ENCODE measurements around the gene MMP24. TPM values are rescaled to one million over a fixed set of nuclear protein-coding genes. Genes with fewer than 3 reads are reported as not detected.
A peak's percentile ranks its signal among the peaks of the same experiment; 100 is the strongest.

Gene MMP24
- total and polyA plus RNA-seq, 8 donors: 2.0 to 7.3 (median 5.0) TPM

DNA sequence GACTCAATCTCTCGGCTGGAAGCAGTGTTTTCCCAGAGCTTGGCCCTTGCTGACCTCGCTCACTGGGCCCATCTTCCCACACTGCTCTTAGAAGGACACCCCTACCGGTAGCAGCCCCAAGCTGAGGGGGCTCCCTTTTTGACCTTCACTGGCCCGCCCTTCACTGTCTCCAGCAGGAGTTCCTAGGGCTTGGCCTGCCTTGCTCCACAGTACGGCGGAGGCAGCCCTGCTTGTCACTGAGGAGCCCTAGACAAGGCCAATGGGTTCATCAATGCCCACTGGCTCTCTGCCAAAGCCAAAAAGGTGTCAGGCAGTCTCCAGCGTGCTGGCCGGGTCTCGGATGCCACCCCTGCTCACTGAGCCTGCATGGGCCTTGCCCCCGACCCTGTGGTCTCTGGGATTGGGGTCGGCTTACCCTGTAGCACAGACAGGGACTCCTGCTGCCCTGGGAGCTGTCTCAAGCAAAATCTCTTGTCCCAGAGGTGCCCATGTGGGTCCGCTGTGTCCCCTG, 49.3 kb downstream of the MMP24 start:
- H3K9me3 ChIP-seq: no peaks in the 10 kb centered on the region
- H3K4me1 ChIP-seq: peaks cover 0 to 14% (median 6%) of the 10 kb centered on the region in 3 donors
- ATAC-seq: no peak
- TF ChIP-seq, protein P1, sequence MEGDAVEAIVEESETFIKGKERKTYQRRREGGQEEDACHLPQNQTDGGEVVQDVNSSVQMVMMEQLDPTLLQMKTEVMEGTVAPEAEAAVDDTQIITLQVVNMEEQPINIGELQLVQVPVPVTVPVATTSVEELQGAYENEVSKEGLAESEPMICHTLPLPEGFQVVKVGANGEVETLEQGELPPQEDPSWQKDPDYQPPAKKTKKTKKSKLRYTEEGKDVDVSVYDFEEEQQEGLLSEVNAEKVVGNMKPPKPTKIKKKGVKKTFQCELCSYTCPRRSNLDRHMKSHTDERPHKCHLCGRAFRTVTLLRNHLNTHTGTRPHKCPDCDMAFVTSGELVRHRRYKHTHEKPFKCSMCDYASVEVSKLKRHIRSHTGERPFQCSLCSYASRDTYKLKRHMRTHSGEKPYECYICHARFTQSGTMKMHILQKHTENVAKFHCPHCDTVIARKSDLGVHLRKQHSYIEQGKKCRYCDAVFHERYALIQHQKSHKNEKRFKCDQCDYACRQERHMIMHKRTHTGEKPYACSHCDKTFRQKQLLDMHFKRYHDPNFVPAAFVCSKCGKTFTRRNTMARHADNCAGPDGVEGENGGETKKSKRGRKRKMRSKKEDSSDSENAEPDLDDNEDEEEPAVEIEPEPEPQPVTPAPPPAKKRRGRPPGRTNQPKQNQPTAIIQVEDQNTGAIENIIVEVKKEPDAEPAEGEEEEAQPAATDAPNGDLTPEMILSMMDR (IDR thresholded peaks at IDR 0.05): no peak
- H3K36me3 ChIP-seq: peaks cover 5 to 31% (median 19%) of the 10 kb centered on the region in 3 donors
- no peak for FAIRE-seq
- peak in 1 of 6 donors; percentile 37 for DNase-seq
- no peaks in the 10 kb centered on the region for H3K27me3 ChIP-seq
- intact Hi-C loops (cut with DNase I): loop anchor here in 1 of 3 donors (10.0 kb wide), 1 partner anchor 431 kb away; no protein-coding TSS in a partner anchor
- H3K4me3 ChIP-seq: no peak overlapping the region
- H3K27ac ChIP-seq: peak overlapping the region in 1 of 4 donors; percentile 98
- WGBS, 2 donors: 75 to 81% methylated on average over 12 of the region's 12 CpGs

DNA sequence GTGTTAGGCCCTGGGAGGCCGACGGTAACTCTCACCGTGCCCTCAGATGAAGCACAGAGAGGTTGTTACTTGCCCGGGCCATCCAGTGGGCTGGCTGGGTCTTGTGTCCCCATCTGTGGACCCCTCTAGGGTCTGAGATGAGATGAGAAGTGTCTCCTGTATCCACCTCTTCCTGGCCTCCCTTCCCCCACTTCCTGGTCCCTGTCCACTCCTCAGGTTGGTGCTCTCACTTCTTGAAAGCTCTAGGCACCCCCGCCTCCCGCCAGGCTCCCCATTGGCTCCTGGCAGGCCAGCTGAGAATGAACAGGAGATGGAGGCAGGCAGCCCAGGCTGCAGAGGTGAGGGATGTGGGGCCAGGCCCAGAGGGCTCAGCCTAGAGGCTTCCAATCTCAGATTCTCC, 49.9 kb downstream of the MMP24 start:
- WGBS, 2 donors: 86 to 92% methylated on average over 6 of the region's 6 CpGs
- no peak for ATAC-seq
- intact Hi-C loops (cut with DNase I): loop anchor here in 1 of 3 donors (10.0 kb wide), 1 partner anchor 432 kb away; no protein-coding TSS in a partner anchor
- Histone ChIP-seq H3K4me3 (peak overlapping the region in 2 of 4 donors; percentile 64 to 78), H3K9me3 (no peaks in the 10 kb centered on the region), H3K27me3 (no peaks in the 10 kb centered on the region), H3K27ac (peak overlapping the region in 1 of 4 donors; percentile 98), H3K4me1 (peaks cover 0 to 14% (median 6%) of the 10 kb centered on the region in 3 donors), H3K36me3 (peaks cover 5 to 25% (median 19%) of the 10 kb centered on the region in 3 donors)
- TF ChIP-seq, protein P1 (IDR thresholded peaks at IDR 0.05): no peak
- no peak for FAIRE-seq
- DNase-seq: no peak

DNA sequence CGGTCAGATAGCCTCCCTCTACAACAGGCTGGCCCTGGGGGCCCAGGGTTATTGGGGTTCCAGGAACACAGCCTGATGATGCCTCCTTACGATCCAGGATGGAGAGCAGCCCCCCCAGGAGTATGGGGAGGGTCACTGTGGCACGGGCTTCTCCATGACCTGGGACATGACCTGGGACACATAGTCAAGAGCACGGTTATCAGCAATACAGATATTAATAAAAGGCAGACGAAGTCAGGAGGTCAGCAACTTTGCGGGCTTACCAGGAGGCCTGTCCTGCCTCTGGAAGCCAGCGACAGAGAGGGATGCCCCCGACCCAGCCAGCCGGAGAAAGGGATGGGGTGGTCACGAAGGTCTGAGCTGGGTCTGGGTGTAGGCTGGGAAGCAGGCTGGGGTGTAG, 50.6 kb downstream of the MMP24 start:
- peak in 1 of 4 donors; percentile 18 for ATAC-seq
- Histone ChIP-seq H3K27me3 (no peaks in the 10 kb centered on the region), H3K4me3 (peak overlapping the region; percentile 64 to 78 (median 74)), H3K36me3 (peaks cover 5 to 20% (median 19%) of the 10 kb centered on the region in 3 donors), H3K9me3 (no peaks in the 10 kb centered on the region), H3K4me1 (peaks cover 0 to 14% (median 6%) of the 10 kb centered on the region in 3 donors), H3K27ac (peak overlapping the region; percentile 90 to 98 (median 98))
- no peak for FAIRE-seq
- WGBS, 2 donors: 6 to 10% methylated on average over 10 of the region's 10 CpGs
- TF ChIP-seq, protein P1 (IDR thresholded peaks at IDR 0.05): no peak
- DNase-seq: no peak
- intact Hi-C loops (cut with DNase I): loop anchor here in 1 of 3 donors (10.0 kb wide), 1 partner anchor 432 kb away; no protein-coding TSS in a partner anchor

DNA sequence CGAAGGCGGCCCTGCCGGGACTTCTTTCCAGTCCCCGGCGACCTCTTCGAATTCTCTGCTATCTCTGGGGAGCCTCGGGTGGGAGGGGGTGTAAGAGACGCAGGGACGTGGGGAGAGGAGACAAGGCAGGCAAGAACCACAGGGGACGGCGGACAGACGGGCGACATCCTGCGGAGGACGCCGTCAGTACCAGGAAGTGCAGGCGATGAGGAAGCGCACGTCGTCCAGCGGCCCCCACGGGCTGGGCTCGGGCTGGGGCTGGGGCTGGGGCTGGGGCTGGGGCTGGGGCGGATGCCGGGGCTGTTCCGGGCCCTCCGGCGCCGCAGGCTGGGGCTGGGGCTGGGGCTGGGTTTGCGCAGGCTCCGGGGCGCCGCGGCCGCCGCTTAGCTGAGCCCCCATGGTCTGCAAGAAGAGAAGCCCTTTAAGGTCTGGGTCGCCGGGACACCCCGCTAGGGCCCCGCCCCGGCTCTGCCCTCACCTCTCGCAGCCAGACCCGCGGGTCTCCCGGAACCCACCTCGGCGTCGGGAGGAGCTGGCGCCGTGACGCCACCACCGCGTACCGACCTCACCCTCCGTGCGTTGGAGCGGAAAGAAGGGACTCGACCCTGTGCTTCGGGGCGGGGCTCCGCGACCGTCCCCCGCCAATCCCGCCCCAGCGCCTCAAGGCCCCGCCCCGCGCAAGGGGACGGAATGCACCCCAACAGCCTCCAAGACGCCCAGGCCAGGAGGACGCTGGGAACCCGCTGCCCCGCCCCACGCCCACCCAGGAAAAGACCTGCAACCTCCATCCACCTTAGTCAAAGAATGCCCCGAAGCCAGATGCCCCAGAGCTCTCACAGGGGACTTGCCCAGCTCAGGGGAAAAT, 51.3 kb downstream of the MMP24 start, which contains the start of gene MMP24OS:
Gene MMP24OS, minus strand, starts transcription at position 592 of the 865 bp plus-strand sequence. Its CDS starts 193 bp downstream, at position 399.
- DNase-seq (peak; percentile 87 to 95 (median 89)), ATAC-seq (peak; percentile 89 to 96 (median 96)), FAIRE-seq (no peak)
- WGBS, 2 donors: 0% methylated on average over 58 to 76 of the region's 76 CpGs
- peaks cover 5 to 20% (median 19%) of the 10 kb centered on the region in 3 donors for H3K36me3 ChIP-seq
- H3K9me3 ChIP-seq: no peaks in the 10 kb centered on the region
- no peaks in the 10 kb centered on the region for H3K27me3 ChIP-seq
- TF ChIP-seq, protein P1 (IDR thresholded peaks at IDR 0.05): no peak
- peak within 1 kb of the TSS; percentile 64 to 78 (median 74) for H3K4me3 ChIP-seq
- H3K4me1 ChIP-seq: peaks cover 0 to 16% (median 6%) of the 10 kb centered on the region in 3 donors
- intact Hi-C loops (cut with DNase I): loop anchor here in 1 of 3 donors (10.0 kb wide), 1 partner anchor 433 kb away; no protein-coding TSS in a partner anchor
- H3K27ac ChIP-seq: peak within 1 kb of the TSS; percentile 90 to 98 (median 98)

Data from pancreas (tissue), 10 donors.